Cortex of kidney (tissue), 1 donor: ENCODE measurements around the gene HNRNPD.
"Not testable (repeated sequence)": the region's sequence is repeated elsewhere in the genome, so short reads cannot be mapped to it uniquely, and the experiment has no call there.

Source experiments
- DNase-seq: peaks from one replicate; lab custom pipeline; 2025; lab: John Stamatoyannopoulos, UW

HNRNPD gene

DNA sequence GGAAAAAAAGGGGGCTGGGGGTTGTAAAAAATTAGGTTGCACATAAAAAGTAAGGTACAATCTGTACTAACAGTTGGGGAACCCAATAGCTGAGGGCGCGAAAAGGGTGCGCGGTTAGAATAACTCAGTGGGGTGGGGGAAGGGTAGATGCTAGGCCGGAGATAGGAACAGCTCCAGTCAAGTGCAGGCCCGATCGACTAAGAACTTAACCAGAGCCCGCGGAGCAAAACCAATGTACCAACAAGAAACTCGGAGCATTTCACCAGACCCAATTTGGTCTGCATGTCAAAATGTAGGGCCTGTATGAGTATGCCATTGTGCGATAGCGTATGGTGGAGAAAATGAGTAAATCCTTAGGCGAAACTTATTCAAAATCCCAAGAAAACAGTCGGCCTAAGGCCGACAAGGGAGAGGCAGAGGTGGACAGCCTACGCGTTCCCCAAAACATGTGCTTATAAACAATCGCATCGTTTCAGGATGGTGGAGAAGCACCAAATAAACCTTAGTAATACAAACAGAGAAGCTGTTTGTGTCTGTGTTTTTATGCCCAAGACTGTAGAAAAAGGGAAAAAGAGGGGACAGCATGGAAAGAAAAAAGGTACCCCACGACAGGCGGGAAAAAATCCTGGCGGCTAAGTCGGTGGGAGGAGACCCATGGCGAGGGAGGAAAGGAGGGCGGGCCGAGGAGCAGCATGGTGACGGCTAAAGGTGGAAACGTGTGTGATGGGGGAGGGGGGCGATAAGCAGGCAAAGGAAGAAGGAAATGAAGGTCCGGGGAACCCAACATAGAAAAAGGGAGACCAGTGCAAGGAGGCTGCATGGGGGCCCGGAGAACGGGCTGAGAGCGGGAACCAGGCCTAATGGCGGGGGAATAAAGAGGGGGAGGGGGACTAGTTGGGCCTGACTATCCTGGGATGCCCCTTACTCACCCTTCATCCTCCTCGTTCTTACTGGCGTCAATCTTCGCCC is 990 bp downstream of the HNRNPD start:
- DNase-seq, result no peak

GRCh38 chr4:82371497-82371896 is 2.3 kb downstream of the HNRNPD start:
- no peak for DNase-seq

DNA sequence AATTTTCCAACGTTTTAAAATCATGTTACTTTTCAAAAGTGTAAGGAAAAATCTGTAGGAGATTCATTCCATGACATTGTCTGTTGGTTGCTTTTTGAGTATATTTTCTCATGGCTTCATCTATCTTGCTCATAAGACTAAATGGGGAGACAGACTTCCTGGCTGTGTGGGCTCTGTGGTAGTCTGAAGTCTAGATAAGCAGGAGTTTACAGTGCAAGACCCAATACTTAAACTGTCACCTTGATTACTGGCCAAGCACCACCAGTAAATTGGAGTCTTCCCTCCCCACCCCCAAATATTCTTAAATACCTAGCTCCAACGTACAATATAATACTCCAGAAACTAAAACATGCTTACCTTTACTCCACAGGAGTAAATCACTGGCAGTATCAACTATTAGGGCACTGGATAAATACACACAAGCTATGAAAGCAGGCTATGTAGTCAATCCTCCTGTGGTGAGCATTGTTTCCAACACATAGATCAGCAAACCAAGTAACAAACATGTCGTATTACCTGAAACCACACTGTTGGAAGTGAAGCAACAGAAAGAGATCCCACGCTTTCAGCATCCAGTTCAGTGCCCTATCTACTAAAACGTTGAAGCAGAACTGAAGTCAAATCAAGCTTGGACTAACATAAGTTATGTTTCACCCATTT is 6.2 kb downstream of the HNRNPD start:
- DNase-seq, result no peak

GRCh38 chr4:82366431-82366830 is 7.4 kb downstream of the HNRNPD start:
- DNase-seq, result not testable (repeated sequence)

GRCh38 chr4:82363896-82364487 is 9.8 kb downstream of the HNRNPD start:
- DNase-seq, result no peak

DNA sequence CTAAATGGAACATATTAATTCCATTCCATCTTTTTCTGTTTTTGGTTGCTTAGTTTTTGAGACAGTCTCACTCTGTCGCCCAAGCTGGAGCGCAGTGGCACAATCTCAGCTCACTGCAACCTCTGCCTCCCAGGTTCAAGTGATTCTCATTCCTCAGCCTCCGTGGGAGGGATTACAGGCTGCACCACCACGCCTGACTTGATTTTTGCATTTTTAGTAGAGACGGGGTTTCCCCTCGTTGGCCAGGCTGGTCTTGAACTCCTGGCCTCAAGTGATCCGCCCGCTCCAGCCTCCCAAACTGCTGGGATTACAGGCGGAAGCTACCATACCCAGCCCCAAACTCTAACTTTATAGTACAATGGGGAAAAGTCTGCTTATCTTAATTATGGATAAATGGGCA is 11.2 kb downstream of the HNRNPD start:
- DNase-seq, result no peak

- DNase-seq, result no peak
These were observed 13.3 kb downstream of the HNRNPD start for GRCh38 chr4:82360298-82361177.

DNA sequence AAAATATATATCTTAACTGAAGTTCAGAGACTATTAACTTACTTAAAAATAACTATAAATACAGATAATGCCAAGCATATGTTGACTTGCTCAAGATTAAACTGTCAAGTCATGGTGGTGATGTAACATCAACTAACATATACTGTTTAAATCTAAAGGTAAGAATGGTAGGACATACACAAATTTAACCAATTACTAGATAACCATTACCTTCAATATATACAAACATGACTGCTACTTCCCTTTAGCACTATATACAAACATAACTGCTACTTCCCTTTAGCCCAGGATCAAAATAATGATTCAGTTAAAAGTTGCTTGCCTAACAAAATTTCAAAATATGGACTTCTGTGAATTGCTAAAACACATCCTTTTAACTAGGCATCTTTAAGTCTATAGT is 14.9 kb downstream of the HNRNPD start:
- no peak for DNase-seq

- DNase-seq, result no peak
These were observed 16.2 kb downstream of the HNRNPD start for GRCh38 chr4:82357640-82358039.

GRCh38 chr4:82354788-82355187 is 19.0 kb downstream of the HNRNPD start:
- no peak for DNase-seq

- DNase-seq, result no peak
These were observed 20.9 kb downstream of the HNRNPD start for GRCh38 chr4:82352825-82353366.

- DNase-seq, result no peak
These were observed 21.5 kb downstream of the HNRNPD start for GRCh38 chr4:82352118-82352824.

- DNase-seq, result no peak
These were observed 27.7 kb downstream of the HNRNPD start for GRCh38 chr4:82346126-82346525.

GRCh38 chr4:82335043-82335442 is 38.7 kb downstream of the HNRNPD start:
- DNase-seq, result no peak

GRCh38 chr4:82333641-82334040 is 40.1 kb downstream of the HNRNPD start:
- not testable (repeated sequence) for DNase-seq

- no peak for DNase-seq
These were observed 42.0 kb downstream of the HNRNPD start for GRCh38 chr4:82331814-82332213.

- no peak for DNase-seq
These were observed 53.4 kb downstream of the HNRNPD start for GRCh38 chr4:82320351-82320750.

DNA sequence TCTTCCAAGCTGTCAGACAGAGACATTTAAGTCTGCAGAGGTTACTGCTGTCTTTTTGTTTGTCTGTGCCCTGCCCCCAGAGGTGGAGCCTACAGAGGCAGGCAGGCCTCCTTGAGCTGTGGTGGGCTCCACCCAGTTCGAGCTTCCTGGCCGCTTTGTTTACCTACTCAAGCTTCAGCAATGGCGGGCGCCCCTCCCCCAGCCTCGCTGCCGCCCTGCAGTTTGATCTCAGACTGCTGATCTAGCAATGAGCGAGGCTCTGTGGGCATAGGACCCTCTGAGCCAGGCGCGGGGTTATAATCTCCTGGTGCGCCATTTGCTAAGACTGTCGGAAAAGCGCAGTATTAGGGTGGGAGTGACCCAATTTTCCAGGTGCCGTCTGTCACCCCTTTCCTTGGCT is 70.7 kb downstream of the HNRNPD start:
- DNase-seq, result not testable (repeated sequence)
